Glutamatergic neuron (in vitro differentiated cells): ENCODE results near the gene CTR9. TPM values are rescaled to one million over a fixed set of nuclear protein-coding genes. Genes with fewer than 3 reads are reported as not detected.
A peak's percentile ranks its signal among the peaks of the same experiment; 100 is the strongest.
"Not testable (repeated sequence)": the region's sequence is repeated elsewhere in the genome, so short reads cannot be mapped to it uniquely, and the experiment has no call there.

ENCODE experiments used
- DNase-seq: peaks from one replicate; pipeline ENCODE4 v3.0.0; 2022
- H3K27ac Mint-ChIP-seq: one replicate; pipeline ENCODE4 v1.8.0; 2020; ENCODE audit warnings: mild to moderate bottlenecking, mixed read lengths, inconsistent platforms; ENCODE audit not compliant: unreplicated experiment
- H3K27me3 Mint-ChIP-seq: one replicate; pipeline ENCODE4 v1.8.0; 2020; ENCODE audit warnings: mild to moderate bottlenecking, moderate library complexity, mixed read lengths, inconsistent platforms; ENCODE audit not compliant: unreplicated experiment
- H3K36me3 Mint-ChIP-seq: one replicate; pipeline ENCODE4 v1.8.0; 2020; ENCODE audit warnings: mild to moderate bottlenecking, mixed read lengths, inconsistent platforms; ENCODE audit not compliant: unreplicated experiment
- H3K4me1 Mint-ChIP-seq: one replicate; pipeline ENCODE4 v1.8.0; 2020; ENCODE audit warnings: mild to moderate bottlenecking, low read depth, mixed read lengths, inconsistent platforms; ENCODE audit not compliant: unreplicated experiment
- H3K4me3 Mint-ChIP-seq: one replicate; pipeline ENCODE4 v1.8.0; 2020; ENCODE audit warnings: mild to moderate bottlenecking, mixed read lengths, inconsistent platforms; ENCODE audit not compliant: unreplicated experiment
- H3K9me3 Mint-ChIP-seq: one replicate; pipeline ENCODE4 v1.8.0; 2020; ENCODE audit warnings: mild to moderate bottlenecking, moderate library complexity, mixed read lengths, inconsistent platforms; ENCODE audit not compliant: unreplicated experiment
- CTCF ChIP-seq: fragments of 200-600 bp; sonication (generic); IDR thresholded peaks from one replicate; pipeline ENCODE4 v1.5.0; 2021; ENCODE audit not compliant: partially characterized antibody, unreplicated experiment
- total RNA-seq: library from RNA; stranded (reverse); fragmentation: NEBNext Ultra II Directional; extraction: Animal tissue kit (Norgen Biotek cat#: 25700); gene quantifications from one replicate; pipeline ENCODE4 v1.2.1, GENCODE V29; 2021; ENCODE audit not compliant: unreplicated experiment

The CTR9 gene
- total RNA-seq, 1 donor from 2014 or later = 32.7 TPM

GRCh38 chr11:10808235-10808552 is 57.1 kb downstream of the CTR9 start:
- H3K36me3 Mint-ChIP-seq = peaks cover 17% of the 10 kb centered on the region
- peaks cover 15% of the 10 kb centered on the region for H3K27me3 Mint-ChIP-seq
- peaks cover 25% of the 10 kb centered on the region for H3K9me3 Mint-ChIP-seq
- DNase-seq = no peak
- TF ChIP-seq CTCF = no peak
- H3K27ac Mint-ChIP-seq = peak overlapping the region; percentile 100
- peak overlapping the region; percentile 96 for H3K4me3 Mint-ChIP-seq
- peaks cover 24% of the 10 kb centered on the region for H3K4me1 Mint-ChIP-seq

- Mint-ChIP-seq H3K27me3 (peaks cover 15% of the 10 kb centered on the region), H3K27ac (peak within 1 kb of the TSS; percentile 100), H3K9me3 (peaks cover 23% of the 10 kb centered on the region), H3K4me3 (peak within 1 kb of the TSS; percentile 96), H3K4me1 (peaks cover 22% of the 10 kb centered on the region), H3K36me3 (peaks cover 12% of the 10 kb centered on the region)
- no peak for TF ChIP-seq CTCF
- DNase-seq = peak; percentile 98
Observed at GRCh38 chr11:10808553-10809372, 57.7 kb downstream of the CTR9 start, which contains the start of gene EIF4G2. Gene EIF4G2, minus strand, starts transcription at chr11:10808926.

DNA sequence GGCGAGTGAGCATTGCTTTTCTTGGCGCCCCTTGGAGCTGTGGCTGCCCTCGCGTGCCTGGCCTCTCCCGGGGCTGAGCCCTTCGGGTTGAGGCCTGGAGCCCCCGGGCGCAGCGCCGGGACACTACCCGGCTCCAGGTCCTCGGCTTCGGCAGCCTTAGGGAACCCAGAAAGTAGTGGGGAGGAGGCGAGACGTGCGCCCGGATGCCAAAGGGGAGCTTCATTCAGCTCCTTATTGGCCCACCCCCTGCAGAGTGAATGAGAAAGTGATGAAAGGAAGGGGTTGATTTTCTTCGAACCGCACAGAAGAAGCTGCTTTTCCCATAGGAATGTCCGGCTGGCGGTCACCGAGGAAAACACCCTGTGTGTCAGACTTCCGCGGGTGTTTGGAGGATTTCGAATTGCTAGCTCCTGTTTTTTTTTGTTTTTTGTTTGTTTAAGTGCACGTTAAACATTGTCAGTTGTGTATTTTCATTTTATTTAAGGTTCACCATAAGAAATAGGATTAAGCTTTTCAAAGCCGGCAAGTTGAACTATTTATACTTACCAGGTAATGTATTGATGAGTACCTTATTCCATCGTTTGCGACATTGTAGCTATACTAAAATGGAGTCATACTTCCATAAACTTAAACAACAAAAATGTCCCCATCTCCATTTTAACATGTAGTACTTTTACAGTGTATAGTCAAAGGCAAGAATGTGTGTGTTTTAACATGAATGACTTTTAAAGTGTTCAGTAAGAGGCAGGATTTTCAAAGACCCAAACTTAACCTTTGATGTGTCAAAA is 58.5 kb downstream of the CTR9 start:
- peaks cover 15% of the 10 kb centered on the region for H3K27me3 Mint-ChIP-seq
- DNase-seq = peak; percentile 59
- H3K4me1 Mint-ChIP-seq = peaks cover 19% of the 10 kb centered on the region
- peaks cover 9% of the 10 kb centered on the region for H3K36me3 Mint-ChIP-seq
- H3K9me3 Mint-ChIP-seq = peaks cover 23% of the 10 kb centered on the region
- peak overlapping the region; percentile 96 for H3K4me3 Mint-ChIP-seq
- TF ChIP-seq CTCF = no peak
- peak overlapping the region; percentile 100 for H3K27ac Mint-ChIP-seq

DNA sequence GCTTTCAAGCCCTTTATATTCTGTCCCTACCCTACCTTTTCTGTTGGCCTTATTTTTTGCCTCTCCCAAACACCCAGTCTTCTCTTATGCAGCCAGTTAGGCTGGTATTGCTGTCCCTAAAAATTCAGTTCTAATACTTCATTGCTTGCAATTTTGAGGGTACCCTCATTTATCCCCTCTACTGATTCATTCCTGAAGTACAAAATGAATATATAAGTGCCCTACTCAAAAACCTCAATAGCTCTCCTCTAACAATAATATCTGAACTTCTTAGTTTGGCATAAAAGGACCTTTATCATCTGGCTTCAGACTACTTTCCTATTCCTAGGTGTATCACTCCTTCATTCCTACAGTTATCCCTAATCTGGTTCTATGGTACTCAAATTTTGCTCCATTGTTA is 62.9 kb downstream of the CTR9 start:
- Mint-ChIP-seq H3K36me3 (no peaks in the 10 kb centered on the region), H3K4me1 (peaks cover 4% of the 10 kb centered on the region), H3K4me3 (no peak overlapping the region), H3K27ac (no peak overlapping the region), H3K27me3 (peaks cover 2% of the 10 kb centered on the region), H3K9me3 (peaks cover 5% of the 10 kb centered on the region)
- TF ChIP-seq CTCF = no peak
- no peak for DNase-seq

- Mint-ChIP-seq H3K4me1 (no peaks in the 10 kb centered on the region), H3K36me3 (no peaks in the 10 kb centered on the region), H3K9me3 (no peaks in the 10 kb centered on the region), H3K4me3 (no peak overlapping the region), H3K27me3 (peaks cover 2% of the 10 kb centered on the region), H3K27ac (no peak overlapping the region)
- no peak for TF ChIP-seq CTCF
- DNase-seq = no peak
Observed at GRCh38 chr11:10818594-10818993, 67.5 kb downstream of the CTR9 start.

GRCh38 chr11:10822491-10822890 is 71.4 kb downstream of the CTR9 start:
- DNase-seq, H3K4me1 Mint-ChIP-seq, H3K36me3 Mint-ChIP-seq, H3K9me3 Mint-ChIP-seq, H3K27ac Mint-ChIP-seq, H3K4me3 Mint-ChIP-seq, H3K27me3 Mint-ChIP-seq: not testable (repeated sequence)
